Measurements from ENCODE around the gene MYO10. TPM values are rescaled to one million over a fixed set of nuclear protein-coding genes. Genes with fewer than 3 reads are reported as not detected.

Gene MYO10
- total RNA-seq, 4 donors from 2014 or later = 30.6 to 55.9 (median 38.2) TPM

- TF ChIP-seq POLR2A (IDR thresholded peaks at IDR 0.05) (no peak), EP300 (IDR thresholded peaks at IDR 0.05) (no peak), CTCF (IDR thresholded peaks at IDR 0.05) (no peak)
- Histone ChIP-seq H3K36me3 (no peaks in the 10 kb centered on the region), H3K9me3 (no peaks in the 10 kb centered on the region), H3K27ac (no peak overlapping the region), H3K4me1 (no peaks in the 10 kb centered on the region), H3K27me3 (no peaks in the 10 kb centered on the region), H3K4me3 (no peak overlapping the region)
- DNase-seq (ENCODE audit: low spot score in 2 of 2) = no peak
- 58 to 75% methylated on average over 7 of the region's 7 CpGs for WGBS, 2 donors
These were observed 22.6 kb downstream of the MYO10 start for GRCh38 chr5:16913187-16914107.

- H3K4me1 ChIP-seq = no peaks in the 10 kb centered on the region
- no peak for DNase-seq (ENCODE audit: low spot score in 2 of 2)
- no peak overlapping the region for H3K27ac ChIP-seq
- TF ChIP-seq CTCF (IDR thresholded peaks at IDR 0.05) (no peak), EP300 (IDR thresholded peaks at IDR 0.05) (no peak), POLR2A (IDR thresholded peaks at IDR 0.05) (no peak)
- no peak overlapping the region for H3K4me3 ChIP-seq
- no peaks in the 10 kb centered on the region for H3K9me3 ChIP-seq
- 84 to 90% methylated on average over 6 of the region's 6 CpGs for WGBS, 2 donors
- H3K36me3 ChIP-seq = no peaks in the 10 kb centered on the region
- H3K27me3 ChIP-seq = no peaks in the 10 kb centered on the region
These were observed 24.0 kb downstream of the MYO10 start for GRCh38 chr5:16912080-16912479.

- Histone ChIP-seq H3K27ac (no peak overlapping the region), H3K36me3 (no peaks in the 10 kb centered on the region), H3K4me1 (no peaks in the 10 kb centered on the region), H3K9me3 (no peaks in the 10 kb centered on the region), H3K4me3 (no peak overlapping the region), H3K27me3 (no peaks in the 10 kb centered on the region)
- 61 to 63% methylated on average over 7 of the region's 7 CpGs for whole genome bisulfite sequencing, 2 donors
- no peak for TF ChIP-seq POLR2A (IDR thresholded peaks at IDR 0.05)
- TF ChIP-seq CTCF (IDR thresholded peaks at IDR 0.05) = no peak
- TF ChIP-seq EP300 (IDR thresholded peaks at IDR 0.05) = no peak
- no peak for DNase-seq (ENCODE audit: low spot score in 2 of 2)
These were observed 26.6 kb downstream of the MYO10 start for GRCh38 chr5:16909464-16909863.

GRCh38 chr5:16907270-16907669 is 28.8 kb downstream of the MYO10 start:
- H3K27ac ChIP-seq = no peak overlapping the region
- no peaks in the 10 kb centered on the region for H3K4me1 ChIP-seq
- no peak overlapping the region for H3K4me3 ChIP-seq
- WGBS, 2 donors = 69 to 70% methylated on average over 4 of the region's 4 CpGs
- H3K27me3 ChIP-seq = no peaks in the 10 kb centered on the region
- no peaks in the 10 kb centered on the region for H3K9me3 ChIP-seq
- H3K36me3 ChIP-seq = no peaks in the 10 kb centered on the region
- no peak for DNase-seq (ENCODE audit: low spot score in 2 of 2)
- TF ChIP-seq POLR2A (IDR thresholded peaks at IDR 0.05) (no peak), CTCF (IDR thresholded peaks at IDR 0.05) (no peak), EP300 (IDR thresholded peaks at IDR 0.05) (no peak)

GRCh38 chr5:16906255-16906654 is 29.8 kb downstream of the MYO10 start:
- H3K4me3 ChIP-seq = no peak overlapping the region
- DNase-seq (ENCODE audit: low spot score in 2 of 2) = no peak
- TF ChIP-seq CTCF (IDR thresholded peaks at IDR 0.05) = no peak
- TF ChIP-seq EP300 (IDR thresholded peaks at IDR 0.05) = no peak
- no peak for TF ChIP-seq POLR2A (IDR thresholded peaks at IDR 0.05)
- no peaks in the 10 kb centered on the region for H3K36me3 ChIP-seq
- no peaks in the 10 kb centered on the region for H3K4me1 ChIP-seq
- H3K27ac ChIP-seq = no peak overlapping the region
- WGBS, 2 donors = 92 to 95% methylated on average over 4 of the region's 4 CpGs
- H3K9me3 ChIP-seq = no peaks in the 10 kb centered on the region
- H3K27me3 ChIP-seq = no peaks in the 10 kb centered on the region

Measured in tibial nerve (tissue), 4 donors.